NCI-H82 treated with DMSO at 0.1 percent for 48 hours (cell line): ENCODE results near the gene SEC14L1.
"Not testable (repeated sequence)": the region's sequence is repeated elsewhere in the genome, so short reads cannot be mapped to it uniquely, and the experiment has no call there.

Source experiments
- DNase-seq: peaks from one replicate; lab custom pipeline; 2025; ENCODE audit not compliant: unreplicated experiment; lab: John Stamatoyannopoulos, UW

Gene SEC14L1

DNA sequence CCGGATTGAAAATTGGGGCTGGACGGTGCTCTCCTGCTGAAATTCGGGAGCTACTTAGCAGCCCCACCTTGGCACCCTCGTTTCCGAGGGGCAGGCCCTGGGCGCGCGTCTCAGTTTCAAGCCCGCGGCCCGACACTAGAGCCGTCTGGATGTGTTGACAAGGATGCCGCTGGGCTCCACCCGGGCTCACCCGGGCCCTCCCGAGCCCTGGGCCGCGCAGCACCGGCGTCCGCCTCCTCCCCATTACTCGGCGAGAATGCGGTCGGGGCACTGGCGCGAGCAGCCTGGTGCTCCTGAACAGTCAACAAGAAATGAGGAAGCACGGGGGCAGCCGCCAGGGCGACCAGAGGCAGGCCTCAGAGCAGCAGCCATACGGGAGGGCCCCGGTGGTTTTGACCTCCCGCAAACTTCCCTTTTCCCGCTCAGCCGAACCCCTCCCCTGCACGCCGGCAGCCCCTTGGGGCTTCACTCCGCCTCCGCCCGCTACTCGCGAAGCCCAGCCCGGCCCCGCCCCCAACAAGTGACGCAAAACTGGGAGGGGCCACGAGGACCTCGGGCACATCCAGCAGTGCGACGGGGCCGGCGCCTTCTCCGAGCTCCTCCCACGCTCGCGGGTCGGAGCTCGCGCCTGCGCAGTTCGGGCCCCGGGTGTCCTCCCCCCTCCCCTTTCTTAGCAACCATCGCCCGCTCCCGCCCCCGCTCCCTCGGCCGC is 447 bp upstream of the SEC14L1 start:
- DNase-seq: peak; percentile 92

DNA sequence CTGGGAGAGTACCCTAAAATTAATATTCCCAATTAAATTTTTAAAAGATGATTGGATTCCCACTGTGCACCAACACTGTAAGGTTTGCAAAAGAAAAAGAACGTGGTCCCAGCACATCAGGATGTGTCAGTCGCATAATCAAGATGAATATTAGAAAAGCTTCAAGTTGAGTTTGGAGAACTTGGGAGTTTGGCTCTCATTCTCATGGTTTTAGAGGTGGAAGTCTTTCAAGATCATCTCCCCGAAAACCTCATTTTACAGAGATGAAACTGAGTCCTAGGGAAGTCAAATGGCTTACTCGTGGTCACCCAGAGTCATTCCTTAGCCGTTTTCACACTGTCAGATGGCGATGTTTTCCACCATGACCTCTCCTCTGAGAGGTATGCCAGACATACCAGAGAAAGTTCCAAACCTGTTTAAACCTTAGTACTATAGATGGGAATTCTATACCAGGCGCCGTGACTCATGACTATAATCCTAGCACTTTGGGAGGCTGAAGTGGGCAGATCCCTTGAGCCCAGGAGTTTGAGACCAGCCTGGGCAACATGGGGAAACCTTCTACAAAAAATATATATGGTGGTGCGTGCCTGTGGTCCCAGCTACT is 1.2 kb downstream of the SEC14L1 start:
- DNase-seq: no peak

DNA sequence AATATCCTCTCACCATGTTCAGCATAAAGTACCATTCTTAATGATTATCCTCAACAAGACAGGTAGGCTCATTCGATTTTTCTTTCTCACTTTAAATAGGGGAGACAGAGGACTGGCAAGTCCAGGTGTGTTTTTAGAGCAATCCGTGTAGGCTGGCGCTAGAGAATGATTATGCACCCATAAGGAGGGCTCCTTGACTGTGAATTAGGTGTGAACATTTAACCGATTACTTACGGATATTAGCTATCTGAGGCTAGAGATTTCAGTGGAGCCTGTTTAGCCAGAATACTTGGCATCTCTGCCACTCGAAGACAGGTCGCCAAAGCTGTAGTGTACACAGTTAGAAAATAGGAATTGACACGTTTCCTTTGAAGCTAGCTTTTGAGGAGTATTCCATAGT is 1.9 kb downstream of the SEC14L1 start:
- DNase-seq: no peak

DNA sequence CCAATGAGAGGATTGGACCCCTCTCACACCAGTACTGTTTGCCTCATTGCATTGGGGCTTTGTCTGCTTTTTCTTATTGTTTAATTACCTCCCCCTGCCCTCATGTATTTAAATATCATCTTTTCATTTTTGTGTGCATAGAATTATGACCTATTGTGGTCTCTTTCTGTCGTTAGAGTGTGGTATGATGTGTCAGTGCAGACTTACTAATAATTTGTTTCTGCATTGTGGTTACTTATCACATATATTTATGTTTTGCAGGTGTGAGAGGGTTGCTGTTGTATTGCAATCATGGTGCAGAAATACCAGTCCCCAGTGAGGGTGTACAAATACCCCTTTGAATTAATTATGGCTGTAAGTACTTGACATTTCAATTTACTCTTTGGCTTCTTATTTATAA is 2.5 kb downstream of the SEC14L1 start:
- DNase-seq: no peak

DNA sequence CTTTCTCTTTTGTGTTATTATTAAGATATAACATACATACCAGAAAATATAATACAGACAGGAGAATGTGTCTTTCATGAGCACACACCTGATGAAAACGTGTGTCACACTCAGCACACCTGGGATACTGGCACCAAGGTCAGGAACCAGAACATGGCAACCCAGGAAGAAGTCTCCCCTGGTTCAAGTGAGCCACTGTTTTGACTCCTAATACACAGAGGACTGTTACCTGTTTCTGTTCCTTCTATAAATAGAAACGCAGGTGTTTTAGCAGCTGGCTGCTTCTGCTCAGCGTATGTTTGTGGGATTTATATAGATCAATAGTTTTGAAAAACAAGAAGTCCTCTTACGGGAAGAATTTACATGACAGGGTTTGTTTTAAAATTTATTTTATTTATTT is 3.5 kb downstream of the SEC14L1 start:
- no peak for DNase-seq

DNA sequence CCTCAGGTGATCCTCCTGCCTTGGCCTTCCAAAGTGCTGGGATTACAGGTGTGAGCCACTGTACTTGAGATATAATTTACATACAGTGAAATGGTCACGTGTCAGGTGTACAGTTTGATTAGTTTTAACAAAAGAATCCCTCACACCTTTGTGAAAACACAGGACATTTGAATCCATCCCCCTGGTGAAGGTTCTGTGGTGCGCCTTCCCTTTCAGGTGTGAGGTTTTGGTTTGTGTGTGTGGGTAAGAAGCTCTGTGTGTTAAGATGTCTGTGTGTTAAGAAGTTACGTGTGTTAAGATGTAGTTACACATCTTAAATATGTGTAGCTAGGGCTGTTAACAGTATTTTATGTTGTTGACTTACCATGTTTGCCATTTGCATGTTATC is 4.4 kb downstream of the SEC14L1 start:
- DNase-seq: no peak

DNA sequence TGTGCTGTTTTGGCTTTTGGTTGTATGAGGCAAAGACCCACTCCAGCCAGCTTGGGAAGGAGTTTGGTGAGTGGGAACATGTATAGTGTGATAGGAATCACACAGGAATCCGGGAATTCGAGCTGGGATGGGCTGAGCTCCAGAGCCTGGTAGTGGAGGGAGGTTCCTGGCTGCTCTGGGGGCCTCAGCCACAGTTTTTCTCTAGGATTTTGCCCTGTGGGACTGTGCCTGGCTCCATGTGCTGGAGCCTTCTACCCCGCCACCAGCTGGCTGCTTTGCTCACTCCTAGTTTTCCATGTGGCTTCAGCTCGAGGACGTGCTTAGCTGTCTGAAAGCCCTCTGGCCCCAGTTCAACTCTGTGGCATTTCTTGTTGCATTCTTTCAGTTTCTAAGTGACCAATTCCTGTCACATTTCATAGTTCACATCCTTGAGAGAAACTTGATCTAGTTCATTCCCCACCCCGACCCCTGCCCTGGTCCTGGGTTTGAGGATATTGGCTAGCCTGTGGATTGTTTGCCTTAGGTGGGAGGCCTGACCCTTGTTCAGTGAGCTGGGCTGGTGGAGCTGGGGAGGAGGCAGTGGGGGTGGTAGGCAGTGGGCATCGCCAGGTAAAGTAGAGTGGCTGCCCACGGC is 5.0 kb downstream of the SEC14L1 start:
- no peak for DNase-seq

DNA sequence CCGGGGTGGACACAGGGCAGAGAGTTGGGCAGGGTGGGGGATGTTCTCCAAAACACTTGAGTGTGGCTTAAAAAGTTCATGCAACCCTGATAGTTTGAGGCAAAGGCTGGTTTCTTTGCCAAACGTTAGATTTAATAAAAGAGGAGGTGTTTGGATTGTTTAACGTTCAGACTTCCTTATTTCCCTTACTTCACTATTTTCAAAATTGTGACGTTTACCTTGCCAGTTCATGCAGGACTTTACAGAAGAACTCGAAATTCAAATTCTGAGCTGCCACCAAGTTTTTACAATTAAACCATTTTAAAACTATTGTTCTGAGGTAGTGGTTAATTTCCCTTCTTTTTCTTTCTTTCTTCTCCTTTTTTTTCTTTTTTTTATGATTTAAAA is 5.5 kb downstream of the SEC14L1 start:
- no peak for DNase-seq

DNA sequence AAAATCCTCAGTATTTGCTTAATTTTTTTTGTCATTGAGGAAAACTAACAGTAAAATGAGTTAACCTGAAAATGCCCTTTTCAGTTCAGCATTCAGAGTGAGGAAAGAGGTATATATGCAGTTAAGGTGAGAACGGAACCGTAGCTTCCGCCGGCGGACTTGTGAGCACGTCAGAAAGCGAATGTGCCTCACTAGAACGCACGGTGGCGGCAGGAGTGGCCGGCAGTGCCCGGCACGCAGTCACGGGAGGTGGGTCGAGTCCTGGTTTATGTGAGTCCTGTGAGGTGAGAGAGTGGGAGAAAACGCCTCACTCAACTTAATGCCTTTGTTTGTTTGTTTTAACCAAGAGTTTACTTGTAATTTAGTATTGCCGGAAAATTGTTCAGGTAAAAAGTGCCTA is 6.1 kb downstream of the SEC14L1 start:
- no peak for DNase-seq

DNA sequence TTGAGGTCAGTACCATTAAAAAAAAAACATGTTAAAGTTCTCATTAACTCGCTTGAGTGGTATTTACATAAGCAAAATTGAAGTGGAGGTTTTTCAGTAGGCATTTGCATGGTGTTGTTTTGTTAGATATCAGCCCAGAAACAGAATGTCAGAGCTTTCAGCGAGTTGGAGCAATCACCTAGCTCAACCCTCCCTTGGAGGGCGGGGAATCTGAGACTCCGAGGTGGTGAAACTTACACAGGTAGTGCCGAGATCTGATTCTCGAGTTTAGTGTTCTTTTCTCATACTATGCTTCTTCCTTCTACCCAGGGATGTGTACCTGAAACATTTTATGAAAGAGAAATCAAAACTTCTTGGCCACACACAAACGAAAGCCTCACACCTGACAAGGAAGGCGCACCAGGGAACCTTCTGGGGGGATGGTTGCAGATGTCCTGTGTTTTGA is 6.6 kb downstream of the SEC14L1 start:
- DNase-seq: no peak

DNA sequence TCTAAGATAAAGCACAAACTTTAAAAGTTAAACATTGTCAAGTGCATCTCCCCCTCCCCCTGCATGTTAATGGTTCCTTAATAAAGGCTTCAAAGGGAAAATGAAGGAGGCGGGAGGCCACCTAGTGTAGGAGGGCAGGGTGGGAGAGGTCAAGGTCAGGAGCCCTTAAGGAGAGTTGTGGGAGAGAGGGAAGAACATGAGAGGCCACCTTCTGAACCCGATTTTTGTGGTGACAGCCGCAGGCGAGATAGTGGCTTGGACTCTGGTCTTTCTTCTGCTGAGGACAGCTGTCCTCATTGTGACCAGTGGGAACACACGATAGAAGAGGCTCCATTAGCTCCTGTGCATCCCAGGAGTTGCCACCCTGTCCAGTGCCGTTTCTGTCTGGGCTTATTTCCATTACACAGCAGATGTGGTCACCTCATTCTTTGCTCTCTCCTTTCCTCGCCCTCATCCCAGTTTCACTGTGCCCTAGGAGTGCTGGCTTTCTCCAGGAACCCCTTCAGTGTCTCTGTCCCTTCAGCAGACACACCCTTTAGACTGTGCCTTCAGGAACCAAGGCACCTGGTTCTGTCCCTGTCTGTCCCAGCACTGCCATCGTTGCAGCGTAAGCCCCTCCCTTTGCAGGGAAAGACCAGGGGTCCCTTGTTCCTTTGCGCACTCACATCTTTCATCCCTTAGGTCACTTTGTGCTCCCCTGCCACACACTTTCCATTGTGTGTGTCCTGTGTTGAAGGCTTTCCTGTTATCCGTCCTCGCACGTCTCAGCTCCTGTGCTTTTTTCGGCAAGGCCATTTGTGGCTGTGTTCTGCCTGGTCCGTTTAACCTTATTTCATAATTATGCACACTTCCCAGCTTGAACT is 7.5 kb downstream of the SEC14L1 start:
- no peak for DNase-seq

DNA sequence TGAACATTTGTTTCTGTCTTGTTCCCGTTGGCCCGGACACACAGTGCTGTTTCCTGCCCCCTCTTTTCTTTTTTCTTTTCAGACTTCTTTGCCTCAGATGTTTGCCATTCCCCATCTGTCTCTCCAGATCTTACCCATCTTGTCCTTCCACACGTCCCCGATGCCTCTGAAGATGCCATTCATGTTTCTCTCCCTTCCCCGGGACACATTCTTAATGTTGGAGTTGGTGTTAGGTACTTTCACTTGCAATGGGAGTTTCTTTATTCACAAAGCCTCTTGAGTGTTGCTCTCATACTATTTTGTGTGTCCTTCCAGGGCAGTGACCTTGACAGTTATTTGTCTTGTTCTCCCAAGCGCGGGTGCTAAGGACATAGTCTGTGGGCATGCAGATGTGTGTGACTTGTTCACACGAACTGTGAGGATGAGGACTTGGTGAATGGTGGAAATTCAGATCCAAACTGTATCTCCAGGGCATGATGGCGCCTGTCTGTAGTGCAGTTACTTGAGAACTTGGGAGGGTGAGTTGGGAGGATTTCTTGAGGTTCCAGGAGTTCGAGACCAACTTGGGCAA is 8.3 kb downstream of the SEC14L1 start:
- no peak for DNase-seq

DNA sequence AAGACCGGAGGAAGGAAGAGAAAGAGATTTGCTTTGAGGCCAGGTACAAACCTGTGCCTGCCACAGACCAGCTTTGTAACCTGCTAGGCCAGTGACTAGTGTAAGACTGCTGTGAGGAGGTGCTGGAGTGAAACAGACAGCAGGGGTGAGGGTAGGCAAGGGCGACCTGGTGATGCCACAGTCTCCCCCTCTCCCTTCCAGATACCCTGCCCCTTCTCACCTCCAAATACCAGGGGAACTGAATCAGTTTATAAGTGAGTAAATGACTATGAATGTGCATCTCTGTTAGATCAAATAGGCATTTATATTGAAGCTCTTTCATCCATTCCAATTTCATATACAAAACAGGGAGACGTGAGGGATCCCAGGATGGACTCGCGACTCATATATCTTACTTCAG is 9.4 kb downstream of the SEC14L1 start:
- no peak for DNase-seq

DNA sequence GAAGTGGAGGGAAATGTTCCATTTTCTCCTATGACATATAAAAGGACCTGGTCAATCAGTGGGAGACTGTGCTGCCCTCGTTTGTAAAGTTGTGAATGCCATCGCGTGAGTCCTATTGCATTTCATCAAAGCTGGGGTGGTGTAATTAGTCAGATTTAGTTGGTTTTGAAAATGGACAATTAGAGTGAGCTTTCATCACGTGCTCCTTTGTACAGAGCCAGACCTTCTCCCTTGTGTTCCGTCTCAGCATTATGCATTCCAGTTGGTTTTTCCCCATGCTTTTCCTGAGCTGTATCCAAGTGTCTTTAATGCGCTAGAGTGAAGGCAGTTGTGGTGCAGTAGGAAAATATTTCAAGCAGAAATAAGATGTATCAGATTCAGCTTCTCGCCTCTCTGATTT is 10.4 kb downstream of the SEC14L1 start:
- no peak for DNase-seq

DNA sequence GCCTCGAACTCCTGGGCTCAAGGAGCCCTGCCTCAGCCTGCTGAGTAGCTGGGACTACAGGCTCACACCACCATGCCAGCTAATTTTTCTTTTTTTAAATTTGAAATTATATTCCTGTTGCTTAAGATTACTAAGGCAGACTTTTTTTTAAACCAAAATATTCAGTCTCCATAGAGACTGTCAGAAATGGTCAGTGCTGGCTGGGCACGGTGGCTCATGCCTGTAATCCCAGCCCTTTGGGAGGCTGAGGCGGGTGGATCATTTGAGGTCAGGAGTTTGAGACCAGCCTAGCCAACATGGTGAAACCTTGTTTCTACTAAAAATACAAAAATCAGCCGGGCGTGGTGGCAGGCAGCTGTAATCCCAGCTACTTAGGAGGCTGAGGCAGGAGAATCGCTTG is 11.3 kb downstream of the SEC14L1 start:
- DNase-seq: not testable (repeated sequence)

DNA sequence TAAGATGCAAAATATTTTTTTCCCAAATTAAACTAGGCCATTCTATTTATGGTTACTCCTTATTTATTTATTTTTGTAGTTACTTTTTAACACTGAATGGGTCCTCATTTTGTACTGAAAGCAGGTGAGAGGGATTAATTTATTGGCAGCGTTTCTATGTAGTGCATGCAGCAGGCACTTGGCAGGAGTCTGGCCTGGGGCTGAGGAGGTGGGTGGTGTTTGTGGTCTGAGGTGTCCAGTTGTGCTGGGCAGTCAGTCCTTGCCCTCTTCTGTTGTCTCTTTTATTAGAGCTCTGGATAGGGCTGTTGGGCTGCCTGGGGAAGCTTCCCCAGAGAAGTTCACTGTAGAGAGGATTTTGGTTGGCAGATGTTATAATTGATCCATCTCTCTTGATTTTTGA is 12.7 kb downstream of the SEC14L1 start:
- no peak for DNase-seq

DNA sequence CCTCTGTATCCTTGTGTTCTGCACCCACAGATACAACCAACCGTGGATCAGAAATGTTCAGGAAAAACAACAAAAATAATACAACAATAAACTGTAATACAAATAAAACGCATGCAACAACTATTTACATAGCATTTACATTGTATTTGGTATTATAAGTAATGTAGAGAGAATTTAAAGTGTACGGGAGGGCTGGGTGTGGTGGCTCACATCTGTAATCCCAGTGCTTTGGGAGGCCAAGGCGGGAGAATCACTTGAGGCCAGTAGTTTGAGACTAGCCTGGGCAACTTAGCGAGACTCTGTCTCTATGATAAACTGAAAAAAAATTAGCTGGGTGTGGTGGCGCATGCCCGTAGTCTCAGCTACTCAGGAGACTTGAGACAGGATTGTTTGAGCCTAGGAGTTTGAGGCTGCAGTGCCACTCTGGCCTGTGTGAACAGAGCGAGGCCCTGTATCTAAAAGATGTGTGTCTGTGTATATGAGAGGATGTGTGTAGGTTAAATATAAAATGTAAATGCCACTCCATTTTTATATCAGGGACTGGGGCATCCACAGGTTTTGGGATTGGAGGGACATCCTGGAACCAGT is 13.3 kb downstream of the SEC14L1 start:
- no peak for DNase-seq

DNA sequence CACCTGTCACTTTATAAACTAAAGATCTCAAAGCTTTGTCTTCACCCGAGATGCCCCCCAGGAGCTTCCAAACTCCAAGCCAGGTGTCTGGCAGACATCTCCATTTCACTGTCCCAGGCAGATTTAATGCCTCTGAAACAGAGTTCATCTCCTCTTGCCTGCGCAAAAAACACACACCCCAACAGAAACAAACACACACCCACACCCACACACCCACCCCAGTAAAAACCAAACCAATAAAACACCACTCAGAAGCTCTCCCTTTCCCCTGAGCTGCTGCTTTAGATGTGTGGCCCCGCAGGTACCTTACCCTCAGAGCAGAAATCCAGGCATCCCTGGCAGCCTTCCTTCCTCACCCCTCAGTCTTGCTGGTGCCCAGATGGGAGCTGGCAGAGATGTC is 14.4 kb downstream of the SEC14L1 start:
- DNase-seq: no peak

DNA sequence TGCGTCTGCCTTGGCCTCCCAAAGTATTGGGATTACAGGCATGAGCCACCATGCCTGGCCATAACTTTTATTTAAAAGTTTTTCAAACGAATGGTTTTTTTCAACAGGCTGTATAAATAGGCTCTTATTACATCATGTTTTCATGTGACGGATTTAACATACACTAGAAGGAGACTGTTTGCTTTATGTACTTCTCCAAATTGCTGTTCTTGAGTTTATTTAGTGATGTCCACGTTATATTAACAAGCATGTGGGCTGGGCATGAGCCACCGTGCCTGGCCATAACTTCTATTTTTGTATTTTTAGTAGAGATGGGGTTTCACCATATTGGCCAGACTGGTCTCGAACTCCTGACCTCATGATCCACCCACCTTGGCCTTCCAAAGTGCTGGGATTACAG is 17.0 kb downstream of the SEC14L1 start:
- DNase-seq: not testable (repeated sequence)

DNA sequence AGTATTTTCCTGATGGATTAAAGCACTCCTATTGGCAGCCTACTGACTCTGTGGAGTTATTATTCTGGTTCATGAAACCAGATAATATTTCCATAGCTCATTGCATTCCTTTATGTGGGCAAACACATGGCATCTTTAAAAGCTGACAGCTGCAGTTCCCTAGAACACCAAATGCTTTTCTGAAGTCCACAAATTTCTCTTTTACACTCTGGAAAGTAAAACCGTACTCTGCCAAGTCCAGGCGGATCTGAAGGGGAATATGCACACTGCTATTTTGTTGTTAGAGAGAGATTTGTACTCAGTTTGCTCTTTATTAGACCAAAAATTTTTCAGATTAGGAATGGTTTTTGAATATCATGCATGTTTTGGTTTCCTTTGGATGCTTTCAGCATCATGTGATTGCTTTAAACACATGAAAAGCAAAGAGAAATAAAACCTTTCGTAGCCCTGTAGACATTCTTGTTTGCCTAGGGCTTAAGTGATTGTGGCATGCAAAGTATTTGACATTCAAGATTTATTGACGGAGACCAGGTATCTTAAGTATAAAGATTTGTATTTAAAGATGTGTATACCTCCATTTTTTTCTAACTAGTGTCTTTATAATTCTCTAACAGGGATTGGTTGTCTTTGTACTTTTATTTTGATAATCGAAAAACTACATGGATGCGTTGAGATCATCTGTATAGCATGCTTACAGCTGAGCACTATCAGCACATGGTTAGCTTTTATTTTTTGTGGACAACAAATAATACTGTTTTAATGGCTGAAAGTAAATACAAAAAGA is 19.5 kb downstream of the SEC14L1 start:
- DNase-seq: no peak
